ENCODE results near the gene AVPR1B. TPM values are rescaled to one million over a fixed set of nuclear protein-coding genes. Genes with fewer than 3 reads are reported as not detected.

The AVPR1B gene
- total RNA-seq, 1 experiment from 2014 or later = not detected

GRCh38 chr1:206075786-206076755, 41.1 kb downstream of the AVPR1B start:
- Mint-ChIP-seq H3K4me3 (no peak overlapping the region; a peak in 1 of 5 replicates), H3K4me1 (peaks cover 18 to 30% of the 10 kb centered on the region in 2 experiments), H3K27ac (no peak overlapping the region), H3K27me3 (ENCODE audit: low read depth) (peaks cover 8% of the 10 kb centered on the region), H3K36me3 (ENCODE audit: insufficient read depth in 1 of 3, low read depth in 3 of 3) (no peaks in the 10 kb centered on the region), H3K9me3 (no peaks in the 10 kb centered on the region)
- Histone ChIP-seq H3K4ac (ENCODE audit: low read depth, low read length) (no peak overlapping the region), H4K5ac (ENCODE audit: insufficient read length, low read depth, low read length) (no peak overlapping the region), H2BK5ac (ENCODE audit: insufficient read length, low read length) (no peak overlapping the region), H3K23ac (ENCODE audit: insufficient read length, low read depth, low read length) (no peak overlapping the region), H3K27me3 (ENCODE audit: insufficient read depth, low read length) (no peaks in the 10 kb centered on the region), H3K9me3 (ENCODE audit: control insufficient read depth, low read depth, low read length) (no peaks in the 10 kb centered on the region), H3K56ac (ENCODE audit: insufficient read length, low read depth, low read length) (no peak overlapping the region), H2BK15ac (ENCODE audit: low read depth, low read length) (no peak overlapping the region), H2BK20ac (ENCODE audit: low read depth, low read length, poor library complexity, severe bottlenecking) (no peak overlapping the region), H3K23me2 (ENCODE audit: insufficient read length, low read depth, low read length, poor library complexity, severe bottlenecking) (no peaks in the 10 kb centered on the region), H2BK120ac (ENCODE audit: low read depth, low read length, poor library complexity, severe bottlenecking) (no peak overlapping the region), H2BK12ac (ENCODE audit: insufficient read length, low read depth, low read length) (no peak overlapping the region), H2AK5ac (ENCODE audit: insufficient read length, low read length) (no peak overlapping the region), H4K91ac (ENCODE audit: insufficient read length, low read depth, low read length) (no peak overlapping the region), H2AFZ (ENCODE audit: low read length) (no peak overlapping the region), H3K79me2 (ENCODE audit: insufficient read depth, low read length) (no peaks in the 10 kb centered on the region), H3K27ac (ENCODE audit: insufficient read length, low read depth, low read length) (no peak overlapping the region), H3K4me1 (ENCODE audit: insufficient read depth, low read length) (peaks cover 8% of the 10 kb centered on the region; the same call in 1 of the 2 replicates), H3K4me2 (ENCODE audit: insufficient read depth, insufficient read length, low read length) (no peak overlapping the region), H3K14ac (ENCODE audit: insufficient read depth, low read length) (0 out of 2 replicates have a peak overlapping the region, but pooled peaks have one; percentile 29), H4K8ac (replicated peaks; ENCODE audit: insufficient read length, low read depth, low read length) (no peak overlapping the region), H3K79me1 (ENCODE audit: insufficient read depth, low read depth, low read length, poor library complexity, severe bottlenecking) (no peaks in the 10 kb centered on the region), H3K18ac (ENCODE audit: insufficient read length, low read depth, low read length) (no peak overlapping the region), H4K20me1 (ENCODE audit: control insufficient read depth, insufficient read depth, insufficient read length) (no peaks in the 10 kb centered on the region), H3T11ph (ENCODE audit: low read length) (no peak overlapping the region), H3K9ac (ENCODE audit: extremely low read depth, insufficient read length, low read length) (no peak overlapping the region)
- no peak for TF ChIP-seq CTCF (conservative IDR thresholded peaks at IDR 0.05)
- no peak for DNase-seq
- no CpG with 5 or more reads among the region's 11 CpGs for WGBS (ENCODE audit: extremely low coverage, insufficient read length, low lambda C conversion rate)
